Stimulated activated CD4-positive, alpha-beta T cell treated with anti-CD3 and anti-CD28 coated beads, Interleukin-15, amount 100 ng/mL, for 48 hours (primary cell): ENCODE measurements around the gene ZBTB1.
"Not testable (repeated sequence)": the region's sequence is repeated elsewhere in the genome, so short reads cannot be mapped to it uniquely, and the experiment has no call there.

ENCODE experiments used
- DNase-seq, 2 donors: peaks; one replicate each; pipeline ENCODE4 v3.0.0-alpha.2; 2020; ENCODE audit warnings: low read depth in 2 of 2

ZBTB1 gene

DNA sequence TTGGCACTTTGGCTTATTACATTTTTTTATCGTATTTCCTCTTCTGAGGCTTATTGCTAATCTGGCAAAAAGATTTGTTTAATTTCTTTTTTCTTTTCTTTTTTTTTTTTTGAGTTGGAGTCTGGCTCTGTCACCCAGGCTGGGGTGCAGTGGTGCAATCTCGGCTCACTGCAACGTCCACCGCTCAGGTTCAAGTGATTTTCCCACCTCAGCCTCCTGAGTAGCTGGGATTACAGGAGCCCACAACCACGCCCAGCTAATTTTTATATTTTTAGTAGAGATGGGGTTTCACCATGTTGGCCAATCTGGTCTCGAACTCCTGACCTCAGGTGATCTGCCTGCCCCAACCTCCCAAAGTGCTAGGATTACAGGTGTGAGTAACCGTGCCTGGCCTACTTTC, 65.1 kb downstream of the ZBTB1 start:
- not testable (repeated sequence) for DNase-seq

DNA sequence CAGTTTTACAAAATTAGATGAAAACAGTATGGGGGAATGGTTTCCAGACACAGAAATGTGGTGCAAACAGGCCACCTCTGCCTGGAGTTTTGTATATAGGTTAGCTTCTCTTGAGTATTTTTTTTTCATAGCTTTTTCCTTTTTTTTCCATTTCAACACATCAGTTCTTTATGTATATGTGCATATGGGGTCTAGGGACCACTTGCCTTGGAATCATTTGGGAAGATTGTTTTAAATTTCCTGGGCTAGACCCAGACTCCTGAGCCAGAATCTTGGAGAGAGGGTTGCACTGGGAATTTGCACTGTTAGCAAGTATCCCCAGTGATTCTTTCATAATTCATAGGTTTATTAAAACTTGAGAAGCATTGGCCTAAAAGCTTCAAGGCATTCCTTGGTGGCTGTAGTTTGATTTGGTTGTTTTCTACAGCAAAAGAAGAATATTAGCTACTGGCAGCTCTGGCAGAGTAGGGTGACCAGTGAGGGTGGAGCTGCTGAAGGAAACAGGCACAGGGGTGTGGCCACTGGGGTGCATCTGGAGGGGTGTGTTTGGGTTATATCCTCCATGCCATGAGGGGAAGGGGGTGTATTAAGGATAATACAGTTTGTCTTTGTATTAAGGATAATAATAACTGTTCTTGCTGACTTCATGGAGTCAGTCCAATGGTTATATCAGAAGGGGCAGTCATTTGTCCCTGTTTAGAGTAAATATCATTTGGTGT, 68.0 kb downstream of the ZBTB1 start:
- DNase-seq: no peak

DNA sequence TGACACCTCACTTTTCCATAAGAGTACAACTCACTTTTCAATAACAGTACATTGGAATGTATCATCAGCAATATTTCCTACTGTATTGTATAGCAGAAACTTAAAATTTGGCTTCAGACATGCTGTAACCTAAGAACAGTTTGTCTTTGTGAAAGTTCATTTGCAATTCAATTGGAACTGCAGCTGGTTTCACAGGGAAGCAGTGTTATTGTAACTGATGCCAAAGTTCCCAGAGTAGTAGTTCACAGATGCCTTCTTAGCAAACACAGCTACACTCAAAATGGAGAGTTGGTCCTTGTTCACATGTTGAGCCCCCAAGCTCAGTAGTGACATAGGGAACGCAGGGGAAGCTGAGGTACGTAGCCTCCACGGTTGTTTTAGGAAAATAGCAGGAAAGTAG, 68.5 kb downstream of the ZBTB1 start:
- no peak for DNase-seq
